GM12878 (cell line): ENCODE results near the gene ZNF317. TPM values are rescaled to one million over a fixed set of nuclear protein-coding genes. Genes with fewer than 3 reads are reported as not detected.

ENCODE experiments used
- ATAC-seq: fragments of 200-7000 bp; cut with Tn5 transposase; 3 replicates; pipeline ENCODE4 v1.9.1; 2020; ENCODE audit warnings: mild to moderate bottlenecking, moderate library complexity
- BruUV-seq: library from RNA; stranded (reverse); fragments of 400-500 nt; replicated peaks from 2 replicates; lab custom pipeline; 2021; lab: Mats Ljungman, UMichigan
- CTCF ChIA-PET: fragments of 300-600 bp; sonication (Branson Sonifier 250); formaldehyde crosslinking; extraction: SDS; loops from one replicate; lab custom pipeline; 2021; ENCODE audit warnings: inconsistent platforms; lab: Yijun Ruan, JAX
- POLR2A ChIA-PET: fragments of 350-600 bp; formaldehyde crosslinking; extraction: SDS; loops from one replicate; lab custom pipeline; 2021; ENCODE audit warnings: inconsistent platforms; lab: Charles Lee
- RAD21 ChIA-PET: fragments of 300-600 bp; sonication (Branson Sonifier 250); formaldehyde crosslinking; loops from one replicate; lab custom pipeline; 2023; ENCODE audit warnings: antibody characterized with exemption; ENCODE audit not compliant: unreplicated experiment; lab: Charles Lee
- SMC1A ChIA-PET: fragments of 300-600 bp; sonication (Branson Sonifier 250); formaldehyde crosslinking; loops from one replicate; lab custom pipeline; 2023; ENCODE audit not compliant: unreplicated experiment, uncharacterized antibody; lab: Charles Lee
- DNase-seq: peaks from one replicate; pipeline ENCODE4 v3.0.0-alpha.2; 2011; ENCODE audit warnings: low read depth, low spot score
- FAIRE-seq: peaks from 3 replicates; lab custom pipeline; 2011; peaks lifted over from hg19 to GRCh38; lab: Jason Lieb, UNC
- H2AFZ ChIP-seq: 2 replicates; pipeline ENCODE4 v1.6.0; 2011; ENCODE audit warnings: low read depth, low read length, control low read depth; ENCODE audit not compliant: control insufficient read depth
- H3K27ac ChIP-seq: 2 replicates; pipeline ENCODE4 v1.5.1; 2011; ENCODE audit warnings: control low read depth; ENCODE audit not compliant: control insufficient read depth, insufficient read depth
- H3K27me3 ChIP-seq, 2 experiments: replicated peaks in 1 of 2; 2 replicates each; pipeline versions ENCODE4 v1.6.0 to v1.6.1; 2011; ENCODE audit warnings: low read length in 1 of 2; ENCODE audit not compliant: control insufficient read depth in 2 of 2, insufficient read depth in 2 of 2
- H3K36me3 ChIP-seq, 2 experiments: 2 replicates each; pipeline ENCODE4 v1.5.1; 2011; ENCODE audit warnings: low read length in 1 of 2; ENCODE audit not compliant: control insufficient read depth in 2 of 2, insufficient read depth in 2 of 2
- H3K4me1 ChIP-seq: 2 replicates; pipeline ENCODE4 v1.6.1; 2011; ENCODE audit warnings: mild to moderate bottlenecking, low read length, moderate library complexity, mixed read lengths; ENCODE audit not compliant: control insufficient read depth, insufficient read depth
- H3K4me2 ChIP-seq: 2 replicates; pipeline ENCODE4 v1.6.0; 2011; ENCODE audit warnings: control low read depth; ENCODE audit not compliant: control insufficient read depth, insufficient read depth
- H3K4me3 ChIP-seq: fragments of 200-600 bp; sonication (generic); 2 replicates; pipeline ENCODE4 v1.5.1; 2016
- H3K79me2 ChIP-seq: 2 replicates; pipeline ENCODE4 v1.6.0; 2011; ENCODE audit warnings: low read length; ENCODE audit not compliant: control insufficient read depth, insufficient read depth
- H3K9ac ChIP-seq: 2 replicates; pipeline ENCODE4 v1.8.0; 2011; ENCODE audit warnings: low read length, control low read depth, mixed read lengths; ENCODE audit not compliant: control insufficient read depth, insufficient read depth
- H3K9me3 ChIP-seq: replicated peaks from 3 replicates; pipeline ENCODE4 v1.5.1; 2011; ENCODE audit warnings: mild to moderate bottlenecking, low read length; ENCODE audit not compliant: control insufficient read depth, insufficient read depth
- H4K20me1 ChIP-seq: 2 replicates; pipeline ENCODE4 v1.6.0; 2011; ENCODE audit not compliant: control insufficient read depth, insufficient read depth
- MTA2 ChIP-seq: fragments of 450-650 bp; IDR thresholded peaks from 2 replicates; pipeline ENCODE4 v1.6.1; 2016; ENCODE audit warnings: low read depth, mild to moderate bottlenecking, moderate library complexity
- NR2C2 ChIP-seq: IDR thresholded peaks from 2 replicates; pipeline ENCODE4 v1.6.1; 2011; ENCODE audit warnings: borderline replicate concordance, low read depth; ENCODE audit not compliant: control insufficient read depth, insufficient read length
- SUPT20H ChIP-seq: IDR thresholded peaks from 2 replicates; pipeline ENCODE4 v1.6.1; 2011; ENCODE audit warnings: low read depth, mild to moderate bottlenecking, low read length, moderate library complexity, borderline replicate concordance; ENCODE audit not compliant: control insufficient read depth
- ZBTB33 ChIP-seq: fragments of 450-650 bp; IDR thresholded peaks from 2 replicates; pipeline ENCODE4 v1.6.1; 2017; ENCODE audit warnings: mild to moderate bottlenecking
- WGBS: methylation state at CpG from one replicate; pipeline ENCODE4 v1.1.6; 2016; ENCODE audit warnings: low lambda C conversion rate; ENCODE audit not compliant: insufficient replicate concordance, insufficient coverage; ENCODE audit errors: missing lambda C conversion rate; 5-methylcytosine and 5-hydroxymethylcytosine counted together
- in situ Hi-C: fragments of 300-500 bp; cut with MboI; formaldehyde crosslinking; loops from 9 replicates; pipeline ENCODE4 v1.14.3; 2018; ENCODE audit warnings: mixed read lengths
- intact Hi-C: fragments of 100-400 bp; cut with micrococcal nuclease; formaldehyde crosslinking; loops from one replicate; pipeline ENCODE4 v1.14.2; 2022; ENCODE audit not compliant: unreplicated experiment
- polyA plus RNA-seq, 11 experiments: library from polyadenylated mRNA; depleted of rRNA in 4 of 11; unstranded in 6 of 11; stranded (reverse) in 5 of 11; fragments of >200 nt; fragmentation: Nextera tagmentation in 4 of 11; fragmentation: Illumina TruSeq in 1 of 11; extraction: Ambion mirVana in 4 of 11; extraction: Trizol in 1 of 11; gene quantifications; 1 replicate in 1 of 11; 2 replicates in 10 of 11; pipeline versions ENCODE4 v1.2.1 to v1.2.3, GENCODE V29; 2011 to 2016; ENCODE audit warnings: inconsistent platforms in 2 of 11, missing spikeins in 2 of 11, low read depth in 1 of 11
- total RNA-seq, 4 experiments: library from RNA; depleted of rRNA in 3 of 4; stranded (reverse); fragments of >200 nt in 3 of 4; fragmentation: Illumina TruSeq in 1 of 4; extraction: Trizol in 1 of 4; gene quantifications; 2 replicates each; pipeline versions ENCODE4 v1.2.1 to v1.2.3, GENCODE V29; 2013 to 2021
- TF ChIP-seq, protein P1 (sequence below): fragments of 450-650 bp; IDR thresholded peaks from 2 replicates; pipeline ENCODE4 v1.6.1; 2017; ENCODE audit warnings: antibody characterized with exemption, mild to moderate bottlenecking, moderate library complexity

Gene ZNF317
- total and polyA plus RNA-seq, 10 of the 15 experiments (the other 5 are each of a cell fraction or from before 2014, with no cell fraction given) = 22.7 to 39.4 (median 32.6) TPM

GRCh38 chr19:9116547-9116946 is 23.6 kb upstream of the ZNF317 start:
- TF ChIP-seq SUPT20H = no peak
- TF ChIP-seq ZBTB33 = no peak
- TF ChIP-seq, protein P1, sequence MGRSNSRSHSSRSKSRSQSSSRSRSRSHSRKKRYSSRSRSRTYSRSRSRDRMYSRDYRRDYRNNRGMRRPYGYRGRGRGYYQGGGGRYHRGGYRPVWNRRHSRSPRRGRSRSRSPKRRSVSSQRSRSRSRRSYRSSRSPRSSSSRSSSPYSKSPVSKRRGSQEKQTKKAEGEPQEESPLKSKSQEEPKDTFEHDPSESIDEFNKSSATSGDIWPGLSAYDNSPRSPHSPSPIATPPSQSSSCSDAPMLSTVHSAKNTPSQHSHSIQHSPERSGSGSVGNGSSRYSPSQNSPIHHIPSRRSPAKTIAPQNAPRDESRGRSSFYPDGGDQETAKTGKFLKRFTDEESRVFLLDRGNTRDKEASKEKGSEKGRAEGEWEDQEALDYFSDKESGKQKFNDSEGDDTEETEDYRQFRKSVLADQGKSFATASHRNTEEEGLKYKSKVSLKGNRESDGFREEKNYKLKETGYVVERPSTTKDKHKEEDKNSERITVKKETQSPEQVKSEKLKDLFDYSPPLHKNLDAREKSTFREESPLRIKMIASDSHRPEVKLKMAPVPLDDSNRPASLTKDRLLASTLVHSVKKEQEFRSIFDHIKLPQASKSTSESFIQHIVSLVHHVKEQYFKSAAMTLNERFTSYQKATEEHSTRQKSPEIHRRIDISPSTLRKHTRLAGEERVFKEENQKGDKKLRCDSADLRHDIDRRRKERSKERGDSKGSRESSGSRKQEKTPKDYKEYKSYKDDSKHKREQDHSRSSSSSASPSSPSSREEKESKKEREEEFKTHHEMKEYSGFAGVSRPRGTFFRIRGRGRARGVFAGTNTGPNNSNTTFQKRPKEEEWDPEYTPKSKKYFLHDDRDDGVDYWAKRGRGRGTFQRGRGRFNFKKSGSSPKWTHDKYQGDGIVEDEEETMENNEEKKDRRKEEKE = no peak
- no peak for TF ChIP-seq NR2C2
- no peak for TF ChIP-seq MTA2
- BruUV-seq = no TSS peak
- Histone ChIP-seq H4K20me1 (no peaks in the 10 kb centered on the region), H3K9me3 (no peaks in the 10 kb centered on the region), H2AFZ (no peak overlapping the region), H3K79me2 (no peaks in the 10 kb centered on the region), H3K36me3 (no peaks in the 10 kb centered on the region), H3K4me3 (no peak overlapping the region), H3K9ac (no peak overlapping the region), H3K27me3 (no peaks in the 10 kb centered on the region), H3K27ac (no peak overlapping the region), H3K4me1 (no peaks in the 10 kb centered on the region), H3K4me2 (no peak overlapping the region)
- intact Hi-C loops = no loop called here
- DNase-seq = no peak
- ChIA-PET POLR2A (no interaction called here), SMC1A (no interaction called here), RAD21 (no interaction called here), CTCF (interaction anchor here (0.6 kb wide), 1 partner anchor 1143 kb away, joined by 3 read pairs; no protein-coding TSS in a partner anchor)
- 32% methylated on average over 5 of the region's 5 CpGs for WGBS
- FAIRE-seq = no peak
- in situ Hi-C loops = no loop called here
- no peak for ATAC-seq
